Astrocyte of the spinal cord (primary cell): ENCODE results near the gene GCLM.

Source experiments
- DNase-seq: peaks from one replicate; pipeline ENCODE4 v3.0.0; 2011; ENCODE audit warnings: low read depth, low spot score
- H3K4me3 ChIP-seq: 2 replicates; pipeline ENCODE4 v1.5.1; 2011; ENCODE audit warnings: low read depth, mild to moderate bottlenecking, low read length, moderate library complexity
- CTCF ChIP-seq: IDR thresholded peaks from 2 replicates; pipeline ENCODE4 v1.5.1; 2012; ENCODE audit warnings: low read depth, mild to moderate bottlenecking, low read length, inconsistent platforms
- in situ Hi-C: cut with HindIII; loops from 2 replicates; pipeline ENCODE4 v1.10.0; 2017; ENCODE audit warnings: low sequenced_read_pairs

GCLM gene

GRCh38 chr1:93844262-93845045 lies 64.8 kb downstream of the GCLM start:
- no peak overlapping the region for H3K4me3 ChIP-seq
- peak; percentile 81 for TF ChIP-seq CTCF
- in situ Hi-C loops: no loop called here
- peak; percentile 84 for DNase-seq

DNA sequence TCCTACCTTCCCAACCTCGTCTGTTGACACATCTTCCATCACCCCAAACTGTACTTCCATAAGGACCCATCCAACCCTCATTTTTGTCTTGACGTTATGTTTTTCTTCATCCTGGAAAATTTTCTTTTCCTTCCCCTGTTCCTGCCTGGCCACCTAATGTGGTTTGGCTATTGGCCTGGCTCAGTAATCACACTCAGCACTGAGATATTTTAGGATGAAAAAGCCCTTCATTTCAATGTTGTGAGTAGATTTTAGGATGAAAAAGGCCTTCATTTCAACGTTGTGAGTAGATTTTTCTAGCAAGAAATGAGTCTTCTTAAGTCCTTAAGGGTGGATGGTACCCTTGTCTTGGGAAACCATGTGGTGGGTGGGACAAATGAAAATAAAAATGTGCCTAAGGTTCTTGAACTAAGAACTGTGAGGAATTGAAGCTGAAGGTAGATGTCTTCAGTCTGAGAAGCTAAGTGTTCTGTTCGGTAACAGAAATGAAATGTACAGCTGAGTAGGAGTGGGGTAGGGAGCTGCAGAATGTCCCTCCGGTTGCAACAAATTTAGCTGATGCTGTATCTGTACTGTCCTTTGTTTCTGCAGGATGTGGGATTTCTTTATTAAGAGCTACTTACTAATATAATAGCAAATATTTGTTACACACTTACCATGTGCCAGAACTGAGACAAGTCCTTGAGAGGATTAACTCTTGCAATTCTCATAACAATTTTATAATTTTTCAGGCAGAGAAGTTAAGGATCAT lies 66.3 kb downstream of the GCLM start:
- in situ Hi-C loops: no loop called here
- no peak for TF ChIP-seq CTCF
- DNase-seq: peak; percentile 62
- no peak overlapping the region for H3K4me3 ChIP-seq

DNA sequence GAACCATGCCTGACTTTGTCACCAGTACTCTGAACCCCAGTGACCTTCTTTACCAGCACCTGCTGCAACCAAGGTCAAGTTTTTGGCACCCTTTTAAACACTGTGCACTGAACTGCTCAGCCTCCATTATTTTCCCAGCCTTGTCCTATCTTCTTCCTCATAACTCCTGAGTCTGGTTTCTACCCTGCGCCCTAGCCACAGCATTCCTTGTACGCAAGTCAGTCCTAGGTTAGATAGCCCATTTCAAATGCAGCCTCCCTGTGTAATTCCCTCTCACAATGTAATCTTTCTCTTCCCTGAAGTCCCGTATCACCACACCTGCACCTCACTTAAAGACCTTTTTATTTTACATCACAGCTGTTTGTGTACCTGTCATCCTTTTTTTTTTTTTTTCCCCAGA lies 67.5 kb downstream of the GCLM start:
- no peak for TF ChIP-seq CTCF
- H3K4me3 ChIP-seq: no peak overlapping the region
- in situ Hi-C loops: no loop called here
- DNase-seq: no peak

- in situ Hi-C loops: no loop called here
- no peak for TF ChIP-seq CTCF
Measured at GRCh38 chr1:93840956-93841482, 68.2 kb downstream of the GCLM start.

GRCh38 chr1:93839753-93840152 lies 69.5 kb downstream of the GCLM start:
- no peak overlapping the region for H3K4me3 ChIP-seq
- in situ Hi-C loops: no loop called here
- no peak for DNase-seq
- no peak for TF ChIP-seq CTCF

More at GRCh38 chr1:93840956-93841482, 68.2 kb downstream of the GCLM start:
- no peak overlapping the region for H3K4me3 ChIP-seq
- no peak for DNase-seq

DNA sequence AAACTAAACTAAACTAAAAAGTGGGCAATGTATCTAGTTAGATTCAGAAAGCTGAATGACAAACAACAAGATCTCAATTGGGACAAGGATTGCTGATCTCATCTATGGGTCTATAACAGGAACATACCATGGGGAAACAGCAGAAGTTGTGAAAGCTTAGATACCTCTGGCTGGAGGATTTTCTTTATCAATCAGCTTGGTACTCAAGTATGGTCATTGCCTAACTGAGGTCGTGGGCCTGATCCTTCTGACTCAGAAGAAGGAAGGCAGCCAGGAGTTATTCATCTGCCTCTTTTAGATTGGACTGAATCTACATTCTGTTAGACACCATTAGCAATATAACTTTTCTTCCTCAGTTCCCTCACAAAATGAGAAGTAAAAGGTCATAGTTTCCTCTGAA lies 69.9 kb downstream of the GCLM start:
- peak; percentile 64 for DNase-seq
- no peak for TF ChIP-seq CTCF
- H3K4me3 ChIP-seq: no peak overlapping the region
- in situ Hi-C loops: no loop called here
